Keratinocyte (primary cell): ENCODE measurements around the gene UNC5A. TPM values are rescaled to one million over a fixed set of nuclear protein-coding genes. Genes with fewer than 3 reads are reported as not detected.

Experiments
- DNase-seq: peaks from one replicate; pipeline ENCODE4 v3.0.0-alpha.2; 2011; ENCODE audit warnings: low read depth, missing footprints, low spot score
- FAIRE-seq: peaks from 2 replicates; lab custom pipeline; 2011; peaks lifted over from hg19 to GRCh38; lab: Jason Lieb, UNC
- H2AFZ ChIP-seq: 2 replicates; pipeline ENCODE4 v1.6.0; 2012; ENCODE audit warnings: low read length, control low read depth, inconsistent platforms; ENCODE audit not compliant: control insufficient read depth
- H3K27ac ChIP-seq: 2 replicates; pipeline ENCODE4 v1.5.1; 2011; ENCODE audit warnings: low read length; ENCODE audit not compliant: control insufficient read depth, insufficient read depth
- H3K27me3 ChIP-seq: 3 replicates; pipeline ENCODE4 v1.6.0; 2011; ENCODE audit warnings: low read length; ENCODE audit not compliant: control insufficient read depth, insufficient read depth; ENCODE audit errors: extremely low read depth
- H3K36me3 ChIP-seq, 2 experiments: 2 replicates in 1 of 2; 3 replicates in 1 of 2; pipeline ENCODE4 v1.5.1; 2011; ENCODE audit warnings: low read length in 2 of 2, mild to moderate bottlenecking in 1 of 2; ENCODE audit not compliant: control insufficient read depth in 2 of 2, insufficient read depth in 2 of 2; ENCODE audit errors: extremely low read depth in 1 of 2
- H3K4me1 ChIP-seq: 3 replicates; pipeline ENCODE4 v1.5.1; 2011; ENCODE audit warnings: low read length; ENCODE audit not compliant: control insufficient read depth, insufficient read depth; ENCODE audit errors: extremely low read depth
- H3K4me2 ChIP-seq: 3 replicates; pipeline ENCODE4 v1.6.0; 2011; ENCODE audit warnings: low read depth, low read length; ENCODE audit not compliant: control insufficient read depth, insufficient read depth; ENCODE audit errors: extremely low read depth
- H3K4me3 ChIP-seq, 3 experiments: fragments of 200-600 bp in 1 of 3; sonication (generic) in 1 of 3; 2 replicates in 2 of 3; 3 replicates in 1 of 3; pipeline ENCODE4 v1.5.1; 2011 to 2016; ENCODE audit warnings: low read length in 3 of 3, mild to moderate bottlenecking in 3 of 3, control low read depth in 2 of 3, inconsistent platforms in 1 of 3, low read depth in 1 of 3, mixed read lengths in 1 of 3, mixed run types in 1 of 3, moderate library complexity in 1 of 3; ENCODE audit not compliant: control insufficient read depth in 2 of 3, insufficient read depth in 2 of 3; ENCODE audit errors: extremely low read depth in 1 of 3
- H3K79me2 ChIP-seq: 2 replicates; pipeline ENCODE4 v1.6.0; 2012; ENCODE audit warnings: low read length; ENCODE audit not compliant: control insufficient read depth, insufficient read depth
- H3K9ac ChIP-seq: 3 replicates; pipeline ENCODE4 v1.6.0; 2011; ENCODE audit warnings: low read length; ENCODE audit not compliant: control insufficient read depth, insufficient read depth; ENCODE audit errors: extremely low read depth
- H3K9me1 ChIP-seq: 3 replicates; pipeline ENCODE4 v1.6.0; 2011; ENCODE audit warnings: low read length; ENCODE audit not compliant: control insufficient read depth, insufficient read depth; ENCODE audit errors: extremely low read depth
- H3K9me3 ChIP-seq: 2 replicates; pipeline ENCODE4 v1.5.1; 2012; ENCODE audit warnings: low read depth, low read length; ENCODE audit not compliant: control insufficient read depth
- H4K20me1 ChIP-seq: 3 replicates; pipeline ENCODE4 v1.6.0; 2011; ENCODE audit warnings: low read length; ENCODE audit not compliant: control insufficient read depth, insufficient read depth; ENCODE audit errors: extremely low read depth
- CTCF ChIP-seq, 3 experiments: IDR thresholded peaks in 1 of 3; conservative IDR thresholded peaks in 1 of 3; optimal IDR thresholded peaks in 1 of 3; 2 replicates in 2 of 3; 3 replicates in 1 of 3; pipeline versions ENCODE3 to v1.5.1; 2011; ENCODE audit warnings: low read length in 3 of 3, mild to moderate bottlenecking in 3 of 3, moderate library complexity in 2 of 3, control low read depth in 1 of 3, inconsistent platforms in 1 of 3; ENCODE audit not compliant: insufficient read depth in 2 of 3; ENCODE audit errors: extremely low read depth in 1 of 3
- EZH2 ChIP-seq: IDR thresholded peaks from one replicate; pipeline ENCODE4 v1.6.1; 2012; ENCODE audit warnings: inconsistent platforms, mild to moderate bottlenecking, low read length, moderate library complexity
- dilution Hi-C: fragments of 300-500 bp; cut with MboI; formaldehyde crosslinking; loops from one replicate; pipeline ENCODE4 v1.7.0; 2020; ENCODE audit warnings: low sequenced_read_pairs; ENCODE audit not compliant: extremely low pct_ligation_motif_present
- polyA plus RNA-seq, 5 experiments: library from polyadenylated mRNA; depleted of rRNA in 3 of 5; stranded (reverse) in 3 of 5; stranded (forward) in 1 of 5; unstranded in 1 of 5; fragments of >200 nt; gene quantifications; 1 replicate in 1 of 5; 2 replicates in 3 of 5; 3 replicates in 1 of 5; pipeline versions ENCODE4 v1.2.1 to v1.2.3, GENCODE V29; 2011 to 2012; ENCODE audit warnings: missing spikeins in 2 of 5, low read depth in 1 of 5, low replicate concordance in 1 of 5

Gene UNC5A
- polyA plus RNA-seq, 1 donor (not counting 4 experiments of a cell fraction or from before 2014, with no cell fraction given) = not detected

- DNase-seq = no peak
- Histone ChIP-seq H3K4me3 (peak overlapping the region in 1 of 3 experiments; percentile 27), H3K9me3 (no peaks in the 10 kb centered on the region), H3K79me2 (no peaks in the 10 kb centered on the region), H3K27ac (no peak overlapping the region), H3K4me2 (peak overlapping the region; percentile 57), H3K27me3 (peaks cover 16% of the 10 kb centered on the region), H2AFZ (no peak overlapping the region), H3K36me3 (no peaks in the 10 kb centered on the region), H3K4me1 (peaks cover 8% of the 10 kb centered on the region), H3K9ac (no peak overlapping the region), H4K20me1 (no peaks in the 10 kb centered on the region), H3K9me1 (no peaks in the 10 kb centered on the region)
- TF ChIP-seq EZH2 (no peak), CTCF (optimal IDR thresholded peaks at IDR 0.05 in 1 of 3, IDR thresholded peaks at IDR 0.05 in 1 of 3, conservative IDR thresholded peaks at IDR 0.05 in 1 of 3; ENCODE audit: extremely low read depth in 1 of 3, insufficient read depth in 2 of 3, low read length in 3 of 3) (peak in 1 of 3 experiments; percentile 5)
- FAIRE-seq = no peak
- dilution Hi-C loops = no loop called here
Measured at GRCh38 chr5:176845392-176845713, 35.0 kb downstream of the UNC5A start.

- no peak overlapping the region for H3K4me3 ChIP-seq
- no peaks in the 10 kb centered on the region for H3K79me2 ChIP-seq
- H3K4me1 ChIP-seq = peaks cover 8% of the 10 kb centered on the region
- TF ChIP-seq EZH2 (no peak), CTCF (optimal IDR thresholded peaks at IDR 0.05 in 1 of 3, IDR thresholded peaks at IDR 0.05 in 1 of 3, conservative IDR thresholded peaks at IDR 0.05 in 1 of 3; ENCODE audit: extremely low read depth in 1 of 3, insufficient read depth in 2 of 3, low read length in 3 of 3) (no peak)
- FAIRE-seq (no peak), DNase-seq (no peak)
- no peaks in the 10 kb centered on the region for H3K36me3 ChIP-seq
- no peak overlapping the region for H3K4me2 ChIP-seq
- H3K27ac ChIP-seq = no peak overlapping the region
- dilution Hi-C loops = no loop called here
- H2AFZ ChIP-seq = no peak overlapping the region
- H3K9me1 ChIP-seq = no peaks in the 10 kb centered on the region
- H3K9ac ChIP-seq = no peak overlapping the region
- no peaks in the 10 kb centered on the region for H3K9me3 ChIP-seq
- H4K20me1 ChIP-seq = no peaks in the 10 kb centered on the region
- peaks cover 24% of the 10 kb centered on the region for H3K27me3 ChIP-seq
Measured at GRCh38 chr5:176846335-176847140, 36.2 kb downstream of the UNC5A start.
